ENCODE data around the gene CHRM2. TPM values are rescaled to one million over a fixed set of nuclear protein-coding genes. Genes with fewer than 3 reads are reported as not detected.

The CHRM2 gene
- total RNA-seq, 4 donors from 2014 or later: not detected

GRCh38 chr7:136938476-136938875 lies 70.0 kb downstream of the CHRM2 start:
- no peaks in the 10 kb centered on the region for H3K4me1 ChIP-seq
- DNase-seq: no peak
- H3K27me3 ChIP-seq: no peaks in the 10 kb centered on the region
- H3K9me3 ChIP-seq: no peaks in the 10 kb centered on the region
- WGBS, 2 donors: 88 to 89% methylated on average over 9 to 13 of the region's 13 CpGs
- intact Hi-C loops (cut with DNase I): no loop called here
- no peak overlapping the region for H3K4me3 ChIP-seq (replicated peaks in 1 of 3)
- H3K36me3 ChIP-seq: no peaks in the 10 kb centered on the region
- no peak overlapping the region for H3K27ac ChIP-seq
- no peak for TF ChIP-seq POLR2A (IDR thresholded peaks at IDR 0.05)
- no peak for TF ChIP-seq CTCF (IDR thresholded peaks at IDR 0.05)

GRCh38 chr7:136940122-136940521 lies 71.7 kb downstream of the CHRM2 start:
- DNase-seq: no peak
- Histone ChIP-seq H3K4me1 (no peaks in the 10 kb centered on the region), H3K27ac (no peak overlapping the region), H3K27me3 (no peaks in the 10 kb centered on the region), H3K9me3 (no peaks in the 10 kb centered on the region), H3K4me3 (replicated peaks in 1 of 3) (no peak overlapping the region), H3K36me3 (no peaks in the 10 kb centered on the region)
- 87 to 91% methylated on average over 4 of the region's 4 CpGs for WGBS, 2 donors
- TF ChIP-seq POLR2A (IDR thresholded peaks at IDR 0.05) (no peak), CTCF (IDR thresholded peaks at IDR 0.05) (no peak)
- intact Hi-C loops (cut with DNase I): no loop called here

GRCh38 chr7:136940917-136941316 lies 72.5 kb downstream of the CHRM2 start:
- no peak overlapping the region for H3K4me3 ChIP-seq (replicated peaks in 1 of 3)
- WGBS, 2 donors: 83 to 86% methylated on average over 1 of the region's 1 CpG
- no peaks in the 10 kb centered on the region for H3K36me3 ChIP-seq
- DNase-seq: no peak
- H3K4me1 ChIP-seq: no peaks in the 10 kb centered on the region
- no peak overlapping the region for H3K27ac ChIP-seq
- intact Hi-C loops (cut with DNase I): no loop called here
- H3K27me3 ChIP-seq: no peaks in the 10 kb centered on the region
- H3K9me3 ChIP-seq: no peaks in the 10 kb centered on the region
- no peak for TF ChIP-seq CTCF (IDR thresholded peaks at IDR 0.05)
- no peak for TF ChIP-seq POLR2A (IDR thresholded peaks at IDR 0.05)

GRCh38 chr7:136941816-136942215 lies 73.4 kb downstream of the CHRM2 start:
- Histone ChIP-seq H3K4me1 (no peaks in the 10 kb centered on the region), H3K4me3 (replicated peaks in 1 of 3) (no peak overlapping the region), H3K27me3 (no peaks in the 10 kb centered on the region), H3K9me3 (no peaks in the 10 kb centered on the region), H3K27ac (no peak overlapping the region), H3K36me3 (no peaks in the 10 kb centered on the region)
- intact Hi-C loops (cut with DNase I): no loop called here
- TF ChIP-seq CTCF (IDR thresholded peaks at IDR 0.05): no peak
- 68 to 70% methylated on average over 1 of the region's 1 CpG for WGBS, 2 donors
- no peak for DNase-seq

- Histone ChIP-seq H3K4me1 (no peaks in the 10 kb centered on the region), H3K27me3 (no peaks in the 10 kb centered on the region), H3K27ac (no peak overlapping the region), H3K4me3 (replicated peaks in 1 of 3) (no peak overlapping the region), H3K36me3 (no peaks in the 10 kb centered on the region), H3K9me3 (no peaks in the 10 kb centered on the region)
- TF ChIP-seq CTCF (IDR thresholded peaks at IDR 0.05): no peak
- TF ChIP-seq POLR2A (IDR thresholded peaks at IDR 0.05): no peak
- DNase-seq: no peak
- intact Hi-C loops (cut with DNase I): no loop called here
Observed at GRCh38 chr7:136942401-136942800, 73.9 kb downstream of the CHRM2 start.

Data from thyroid gland (tissue), 4 donors.